GM21737 (cell line): ENCODE data around the gene KRTAP9-2.
"Not testable (repeated sequence)": the region's sequence is repeated elsewhere in the genome, so short reads cannot be mapped to it uniquely, and the experiment has no call there.

Experiments used
- ATAC-seq: cut with Tn5 transposase; IDR thresholded peaks from one replicate; pipeline ENCODE4 v1.9.1; 2021; ENCODE audit warnings: mild to moderate bottlenecking, moderate library complexity; ENCODE audit not compliant: unreplicated experiment

KRTAP9-2 gene

DNA sequence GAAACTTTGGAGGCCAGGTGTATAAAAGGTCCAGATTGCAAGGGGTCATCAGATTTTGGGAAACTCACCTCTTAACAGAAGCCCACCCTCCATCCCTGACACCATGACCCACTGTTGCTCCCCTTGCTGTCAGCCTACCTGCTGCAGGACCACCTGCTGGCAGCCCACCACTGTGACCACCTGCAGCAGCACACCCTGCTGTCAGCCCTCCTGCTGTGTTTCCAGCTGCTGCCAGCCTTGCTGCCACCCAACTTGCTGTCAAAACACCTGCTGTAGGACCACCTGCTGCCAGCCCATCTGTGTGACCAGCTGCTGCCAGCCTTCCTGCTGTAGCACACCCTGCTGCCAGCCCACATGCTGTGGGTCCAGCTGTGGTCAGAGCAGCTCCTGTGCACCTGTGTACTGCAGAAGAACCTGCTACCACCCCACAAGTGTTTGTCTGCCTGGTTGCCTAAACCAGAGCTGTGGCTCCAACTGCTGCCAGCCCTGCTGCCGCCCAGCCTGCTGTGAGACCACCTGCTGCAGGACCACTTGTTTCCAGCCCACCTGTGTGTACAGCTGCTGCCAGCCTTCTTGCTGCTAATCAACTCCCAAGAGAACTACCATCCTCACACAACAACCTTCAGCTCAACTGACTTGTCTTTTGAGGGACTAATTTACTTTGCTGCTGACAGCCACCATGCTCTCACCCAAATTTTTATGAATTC is 6.1 kb downstream of the KRTAP9-2 start, which contains the start of gene KRTAP9-3:
Gene KRTAP9-3 (plus strand): TSS at position 51 of the 707 bp plus-strand sequence. CDS start 53 bp downstream, at position 104.
- ATAC-seq, result not testable (repeated sequence)

DNA sequence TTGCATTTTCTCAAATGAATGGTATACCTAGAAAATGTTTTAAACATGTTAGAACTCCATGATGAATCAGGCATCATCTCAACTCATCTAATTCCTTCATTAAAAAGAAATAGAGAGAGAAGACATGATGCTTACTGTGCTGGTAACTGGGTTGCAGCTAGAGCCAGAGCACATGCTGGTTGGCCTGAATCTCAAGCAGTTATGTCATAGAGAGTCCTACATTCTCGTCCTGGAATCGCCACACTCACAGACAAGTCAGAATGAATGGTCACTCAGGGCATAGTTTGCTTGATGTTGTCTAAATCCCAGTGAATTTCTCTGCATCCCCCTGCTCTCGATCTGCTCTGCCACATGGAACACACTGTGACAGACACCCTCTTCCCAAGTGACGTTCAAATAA is 10.7 kb downstream of the KRTAP9-2 start:
- ATAC-seq, result not testable (repeated sequence)

DNA sequence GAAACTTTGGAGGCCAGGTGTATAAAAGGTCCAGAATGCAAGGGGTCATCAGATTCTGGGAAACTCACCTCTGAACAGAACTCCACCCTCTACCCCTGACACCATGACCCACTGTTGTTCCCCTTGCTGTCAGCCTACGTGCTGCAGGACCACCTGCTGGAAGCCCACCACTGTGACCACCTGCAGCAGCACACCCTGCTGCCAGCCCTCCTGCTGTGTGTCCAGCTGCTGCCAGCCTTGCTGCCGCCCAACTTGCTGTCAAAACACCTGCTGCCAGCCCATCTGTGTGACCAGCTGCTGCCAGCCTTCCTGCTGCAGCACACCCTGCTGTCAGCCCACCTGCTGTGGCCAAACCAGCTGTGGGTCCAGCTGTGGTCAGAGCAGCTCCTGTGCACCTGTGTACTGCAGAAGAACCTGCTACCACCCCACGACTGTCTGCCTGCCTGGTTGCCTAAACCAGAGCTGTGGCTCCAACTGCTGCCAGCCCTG is 11.5 kb downstream of the KRTAP9-2 start, which contains the start of gene KRTAP9-8:
Gene KRTAP9-8 (plus strand): TSS at position 51 of the 489 bp plus-strand sequence. CDS start 53 bp downstream, at position 104.
- ATAC-seq, result not testable (repeated sequence)

DNA sequence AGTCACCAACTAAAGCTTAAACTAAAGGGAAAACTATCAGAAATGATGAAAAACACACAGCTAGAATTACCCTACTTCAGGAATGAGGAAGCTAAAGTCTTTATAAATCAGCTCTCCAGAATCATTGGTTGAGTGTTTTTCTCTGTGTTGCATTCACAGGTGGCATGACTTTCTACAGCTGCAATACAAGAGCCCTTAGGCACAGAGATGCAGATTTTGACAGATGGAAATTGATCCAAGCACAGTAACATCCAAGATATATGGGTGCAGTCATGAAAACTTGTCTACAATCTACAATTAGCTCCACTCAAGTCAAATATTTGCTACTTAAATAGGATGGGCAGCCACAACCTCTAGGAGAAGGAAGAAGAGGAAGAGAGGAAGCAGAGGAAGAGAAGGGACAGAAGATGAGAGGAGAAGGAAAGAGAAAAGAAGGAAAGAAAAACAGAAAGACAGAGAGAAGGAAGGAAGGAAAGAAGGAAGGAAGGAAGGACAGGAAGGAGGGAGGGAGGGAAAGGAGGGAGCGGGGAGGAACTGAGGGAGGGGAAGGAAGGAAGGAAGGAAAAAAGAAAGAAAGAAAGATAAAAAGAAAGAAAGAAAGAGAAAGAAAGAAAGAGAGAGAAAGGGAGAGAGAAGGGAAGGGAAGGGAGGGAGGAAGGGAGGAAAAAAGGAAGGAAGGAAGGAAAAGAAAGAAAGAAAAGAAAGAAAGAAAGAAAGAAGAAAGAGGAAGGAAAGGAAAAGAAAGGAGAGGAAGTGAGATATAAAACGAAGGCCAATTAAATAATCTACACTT is 20.7 kb downstream of the KRTAP9-2 start:
- not testable (repeated sequence) for ATAC-seq

DNA sequence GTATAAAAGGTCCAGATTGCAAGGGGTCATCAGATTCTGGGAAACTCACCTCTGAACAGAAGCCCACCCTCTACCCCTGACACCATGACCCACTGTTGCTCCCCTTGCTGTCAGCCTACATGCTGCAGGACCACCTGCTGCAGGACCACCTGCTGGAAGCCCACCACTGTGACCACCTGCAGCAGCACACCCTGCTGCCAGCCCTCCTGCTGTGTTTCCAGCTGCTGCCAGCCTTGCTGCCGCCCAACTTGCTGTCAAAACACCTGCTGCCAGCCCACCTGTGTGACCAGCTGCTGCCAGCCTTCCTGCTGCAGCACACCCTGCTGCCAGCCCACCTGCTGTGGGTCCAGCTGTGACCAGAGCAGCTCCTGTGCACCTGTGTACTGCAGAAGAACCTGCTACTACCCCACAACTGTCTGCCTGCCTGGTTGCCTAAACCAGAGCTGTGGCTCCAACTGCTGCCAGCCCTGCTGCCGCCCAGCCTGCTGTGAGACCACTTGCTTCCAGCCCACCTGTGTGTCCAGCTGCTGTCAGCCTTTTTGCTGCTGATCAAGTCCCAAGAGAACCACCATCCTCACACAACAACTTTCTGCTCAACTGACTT is 23.3 kb downstream of the KRTAP9-2 start, which contains the start of gene KRTAP9-4:
Gene KRTAP9-4 (plus strand): TSS at position 51 of the 604 bp plus-strand sequence. CDS start 34 bp downstream, at position 85.
- not testable (repeated sequence) for ATAC-seq

DNA sequence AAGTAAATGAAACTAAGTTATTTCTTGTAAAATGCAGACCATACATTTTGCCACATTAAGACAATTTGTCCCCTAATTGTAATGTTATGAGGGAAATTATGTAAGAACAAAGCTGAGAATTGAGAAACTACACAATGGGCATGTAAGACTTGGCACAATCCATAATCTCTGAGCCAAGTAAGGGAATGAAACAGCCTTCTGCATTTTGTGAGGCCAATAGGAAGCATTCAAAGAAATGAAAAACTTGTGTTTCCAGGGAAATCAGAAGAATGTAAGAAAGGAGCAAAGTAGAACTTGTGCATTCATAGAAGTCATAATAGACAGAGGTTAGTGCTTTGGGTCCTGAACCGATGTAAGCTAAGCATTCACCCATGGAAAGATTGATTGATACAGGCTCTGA is 24.8 kb downstream of the KRTAP9-2 start:
- ATAC-seq, result no peak

DNA sequence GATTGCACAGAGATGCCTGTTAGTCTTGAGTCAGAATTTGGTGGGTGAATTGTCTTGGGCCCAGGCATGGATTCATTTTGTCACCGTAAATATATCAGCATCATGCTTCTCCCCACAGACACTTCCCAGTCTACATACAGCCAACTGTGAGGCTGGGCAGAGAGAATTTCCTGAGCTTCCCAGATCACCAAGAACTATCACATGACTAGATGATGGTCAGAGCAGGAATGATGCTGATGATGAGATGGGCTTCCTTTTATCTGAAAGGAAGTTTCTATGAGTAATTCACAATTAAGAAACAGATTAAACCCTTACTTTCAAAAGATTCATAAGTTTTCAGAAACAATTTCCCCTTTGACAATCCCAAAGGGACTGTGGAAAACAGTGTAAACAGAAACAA is 28.4 kb downstream of the KRTAP9-2 start:
- ATAC-seq, result no peak

DNA sequence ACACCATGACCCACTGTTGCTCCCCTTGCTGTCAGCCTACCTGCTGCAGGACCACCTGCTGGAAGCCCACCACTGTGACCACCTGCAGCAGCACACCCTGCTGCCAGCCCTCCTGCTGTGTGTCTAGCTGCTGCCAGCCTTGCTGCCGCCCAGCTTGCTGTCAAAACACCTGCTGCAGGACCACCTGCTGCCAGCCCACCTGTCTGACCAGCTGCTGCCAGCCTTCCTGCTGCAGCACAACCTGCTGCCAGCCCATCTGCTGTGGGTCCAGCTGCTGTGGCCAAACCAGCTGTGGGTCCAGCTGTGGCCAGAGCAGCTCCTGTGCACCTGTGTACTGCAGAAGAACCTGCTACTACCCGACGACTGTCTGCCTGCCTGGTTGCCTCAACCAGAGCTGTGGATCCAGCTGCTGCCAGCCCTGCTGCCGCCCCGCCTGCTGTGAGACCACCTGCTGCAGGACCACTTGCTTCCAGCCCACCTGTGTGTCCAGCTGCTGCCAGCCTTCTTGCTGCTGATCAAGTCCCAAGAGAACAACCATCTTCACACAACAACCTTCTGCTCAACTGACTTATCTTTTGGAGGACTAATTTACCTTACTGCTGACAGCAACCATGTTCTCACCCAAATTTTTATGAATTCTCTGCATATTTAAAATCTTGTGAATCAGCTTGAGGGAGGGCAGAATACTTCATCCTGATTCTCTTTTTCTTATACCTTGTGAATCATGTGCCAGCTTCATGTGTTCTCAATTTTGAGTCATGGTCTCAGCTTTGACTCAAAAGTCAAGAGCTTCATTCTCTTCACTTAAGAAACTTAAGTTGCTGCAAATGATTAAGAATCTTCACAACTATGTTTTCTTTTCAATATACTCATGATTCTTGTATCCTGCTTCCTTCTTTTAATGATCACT is 29.2 kb downstream of the KRTAP9-2 start, which contains the start of gene KRTAP9-9:
Gene KRTAP9-9 (plus strand): TSS at position 4 of the 910 bp plus-strand sequence.
- ATAC-seq, result not testable (repeated sequence)

DNA sequence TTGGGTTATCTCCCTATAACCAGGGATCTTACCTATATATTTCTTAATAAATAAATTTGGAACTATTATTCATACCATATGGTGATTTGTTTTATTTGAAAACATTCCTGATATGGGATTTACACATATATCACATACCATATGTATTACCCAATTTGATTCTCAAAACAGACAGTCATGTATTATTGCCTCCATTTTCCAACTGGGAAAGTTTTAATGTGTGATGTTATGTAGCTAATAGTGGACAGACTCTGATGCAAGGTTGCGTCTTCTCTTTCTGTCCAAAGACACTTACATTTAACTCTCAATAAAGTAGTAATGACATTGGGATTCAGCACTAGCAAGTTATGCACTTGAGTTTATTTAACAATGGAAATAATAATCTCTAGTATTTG is 29.8 kb downstream of the KRTAP9-2 start:
- no peak for ATAC-seq

DNA sequence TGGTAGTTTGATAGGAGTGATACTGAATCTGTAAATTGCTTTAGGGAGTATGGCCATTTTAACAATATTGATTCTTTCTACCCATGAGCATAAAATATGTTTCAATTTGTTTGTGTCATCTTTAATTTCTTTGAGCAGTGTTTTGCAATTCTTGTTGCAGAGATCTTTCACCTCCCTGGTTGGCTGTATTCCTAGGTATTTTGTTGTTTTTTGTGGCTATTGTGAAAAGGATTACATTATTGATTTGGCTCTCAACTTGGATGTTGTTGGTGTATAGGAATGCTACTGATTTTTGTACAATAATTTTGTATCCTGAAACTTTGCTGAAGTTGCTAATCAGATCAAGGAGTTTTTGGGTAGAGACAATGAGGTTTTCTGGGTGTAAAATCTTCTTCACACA is 32.0 kb downstream of the KRTAP9-2 start:
- ATAC-seq, result no peak

DNA sequence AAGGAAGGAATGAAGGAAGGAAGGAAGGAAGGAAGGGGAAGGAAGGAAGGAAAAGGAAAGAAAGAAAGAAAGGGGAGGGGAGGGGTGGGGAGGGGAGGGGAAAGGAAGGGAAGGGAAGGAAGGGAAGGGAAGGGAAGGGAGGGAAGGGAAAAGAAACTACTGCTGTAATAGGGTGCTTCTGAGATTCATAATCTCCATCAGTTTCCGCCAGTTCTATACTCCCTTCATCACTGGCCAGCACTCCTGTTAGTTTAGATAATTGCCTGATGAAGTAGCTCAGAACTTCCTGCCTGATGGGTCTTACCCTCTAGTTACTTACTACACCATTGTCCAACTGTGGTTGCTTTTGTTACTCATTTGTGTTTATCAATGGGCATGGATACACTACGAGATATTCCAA is 36.8 kb downstream of the KRTAP9-2 start:
- no peak for ATAC-seq

DNA sequence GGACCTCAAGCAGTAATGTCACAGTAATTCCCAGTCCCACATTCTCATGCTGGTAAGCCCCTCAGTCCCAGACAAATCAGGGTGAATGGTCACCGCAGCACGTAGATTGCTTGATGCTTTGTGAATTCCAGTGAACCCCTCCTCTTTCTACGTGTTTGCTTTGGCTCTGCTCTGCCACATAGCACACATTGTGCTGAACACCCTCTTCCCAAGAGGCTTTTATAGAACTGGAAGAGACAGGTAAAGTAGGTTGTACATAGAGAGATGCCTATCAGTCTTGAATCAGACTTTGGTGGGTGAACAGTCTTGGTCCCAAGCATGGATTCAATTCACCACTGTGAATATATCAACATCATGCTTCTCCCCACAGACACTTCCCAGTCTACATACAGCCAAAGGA is 38.2 kb downstream of the KRTAP9-2 start:
- ATAC-seq, result no peak

DNA sequence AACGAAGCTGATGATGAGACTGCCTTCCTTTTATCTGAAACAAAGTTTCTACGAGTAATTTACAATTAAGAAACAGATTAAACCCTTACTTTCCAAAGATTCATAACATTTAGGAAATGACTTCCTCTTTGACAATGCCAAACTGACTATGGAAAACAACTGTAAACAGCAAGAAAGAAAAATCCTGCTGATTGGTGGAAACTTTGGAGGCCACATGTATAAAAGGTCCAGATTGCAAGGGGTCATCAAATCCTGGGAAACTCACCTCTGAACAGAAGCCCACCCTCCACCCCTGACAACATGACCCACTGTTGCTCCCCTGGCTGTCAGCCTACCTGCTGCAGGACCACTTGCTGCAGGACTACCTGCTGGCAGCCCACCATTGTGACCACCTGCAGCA is 38.6 kb downstream of the KRTAP9-2 start, which contains the start of gene KRTAP9-6:
Gene KRTAP9-6 (plus strand): TSS at position 301 of the 400 bp plus-strand sequence. CDS start 0 bp downstream, at position 301.
- ATAC-seq, result no peak

DNA sequence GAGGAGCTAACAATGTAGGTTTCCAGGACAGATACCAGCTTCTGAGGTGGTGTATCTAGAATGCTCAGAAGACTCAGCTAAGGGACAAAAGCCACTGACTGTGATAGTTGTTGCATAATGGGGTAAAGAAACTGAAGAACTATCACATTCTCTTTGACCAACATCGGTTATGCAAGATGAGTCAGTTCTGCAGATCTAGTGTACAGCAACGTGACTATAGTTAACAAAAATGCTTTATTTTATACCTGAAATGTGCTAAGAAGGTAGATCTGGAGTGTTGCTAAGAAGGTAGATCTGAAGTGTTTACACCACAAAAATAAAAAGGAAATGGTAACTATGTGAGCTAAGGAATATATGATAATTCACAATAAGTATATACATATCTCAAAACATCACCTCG is 41.3 kb downstream of the KRTAP9-2 start:
- ATAC-seq, result no peak

DNA sequence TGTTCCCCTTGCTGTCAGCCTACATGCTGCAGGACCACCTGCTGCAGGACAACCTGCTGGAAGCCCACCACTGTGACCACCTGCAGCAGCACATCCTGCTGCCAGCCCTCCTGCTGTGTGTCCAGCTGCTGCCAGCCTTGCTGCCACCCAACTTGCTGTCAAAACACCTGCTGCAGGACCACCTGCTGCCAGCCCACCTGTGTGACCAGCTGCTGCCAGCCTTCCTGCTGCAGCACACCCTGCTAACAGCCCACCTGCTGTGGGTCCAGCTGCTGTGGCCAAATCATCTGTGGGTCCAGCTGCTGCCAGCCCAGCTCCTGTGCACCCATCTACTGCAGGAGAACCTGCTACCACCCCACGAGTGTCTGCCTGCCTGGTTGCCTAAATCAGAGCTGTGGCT is 44.9 kb downstream of the KRTAP9-2 start:
- ATAC-seq, result not testable (repeated sequence)

DNA sequence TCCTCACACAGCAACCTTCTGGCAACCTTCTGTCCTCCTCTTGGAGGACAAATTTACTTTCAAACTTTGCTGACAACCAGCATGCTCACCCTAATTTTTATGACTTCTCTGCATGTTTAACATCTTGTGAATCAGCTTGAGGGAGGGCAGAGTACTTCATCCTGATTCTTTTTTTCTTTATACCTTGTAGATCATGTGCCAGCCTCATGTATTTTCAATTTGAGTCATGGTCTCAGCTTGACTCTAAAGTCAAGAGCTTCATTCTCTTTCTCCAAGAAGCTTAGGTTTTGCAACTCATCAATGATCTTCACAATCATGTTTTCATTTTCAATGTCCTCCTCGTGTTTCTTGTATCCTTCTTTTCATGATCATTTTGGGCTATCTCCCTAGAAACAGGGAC is 45.4 kb downstream of the KRTAP9-2 start:
- no peak for ATAC-seq

DNA sequence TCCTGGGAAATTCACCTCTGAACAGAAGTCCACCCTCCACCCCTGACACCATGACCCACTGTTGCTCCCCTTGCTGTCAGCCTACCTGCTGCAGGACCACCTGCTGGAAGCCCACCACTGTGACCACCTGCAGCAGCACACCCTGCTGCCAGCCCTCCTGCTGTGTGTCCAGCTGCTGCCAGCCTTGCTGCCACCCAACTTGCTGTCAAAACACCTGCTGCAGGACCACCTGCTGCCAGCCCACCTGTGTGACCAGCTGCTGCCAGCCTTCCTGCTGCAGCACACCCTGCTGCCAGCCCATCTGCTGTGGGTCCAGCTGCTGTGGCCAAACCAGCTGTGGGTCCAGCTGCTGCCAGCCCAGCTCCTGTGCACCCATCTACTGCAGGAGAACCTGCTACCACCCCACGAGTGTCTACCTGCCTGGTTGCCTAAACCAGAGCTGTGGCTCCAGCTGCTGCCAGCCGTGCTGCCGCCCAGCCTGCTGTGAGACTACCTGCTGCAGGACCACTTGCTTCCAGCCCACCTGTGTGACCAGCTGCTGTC is 49.3 kb downstream of the KRTAP9-2 start, which contains the start of gene KRTAP9-7:
Gene KRTAP9-7 (plus strand): TSS at position 51 of the 543 bp plus-strand sequence. CDS start 0 bp downstream, at position 51.
- ATAC-seq, result not testable (repeated sequence)
